Stimulated activated CD4-positive, alpha-beta T cell treated with anti-CD3 and anti-CD28 coated beads, Interleukin-1b, Interleukin-23, amount 100 ng/mL, for 1 hour (primary cell): ENCODE results near the gene TRHDE.

Source experiments
- DNase-seq, 2 donors: peaks; one replicate each; pipeline ENCODE4 v3.0.0-alpha.2; 2020; ENCODE audit warnings: low read depth in 2 of 2

TRHDE gene

GRCh38 chr12:72273499-72273837 lies 1.3 kb downstream of the TRHDE start:
- DNase-seq = no peak

DNA sequence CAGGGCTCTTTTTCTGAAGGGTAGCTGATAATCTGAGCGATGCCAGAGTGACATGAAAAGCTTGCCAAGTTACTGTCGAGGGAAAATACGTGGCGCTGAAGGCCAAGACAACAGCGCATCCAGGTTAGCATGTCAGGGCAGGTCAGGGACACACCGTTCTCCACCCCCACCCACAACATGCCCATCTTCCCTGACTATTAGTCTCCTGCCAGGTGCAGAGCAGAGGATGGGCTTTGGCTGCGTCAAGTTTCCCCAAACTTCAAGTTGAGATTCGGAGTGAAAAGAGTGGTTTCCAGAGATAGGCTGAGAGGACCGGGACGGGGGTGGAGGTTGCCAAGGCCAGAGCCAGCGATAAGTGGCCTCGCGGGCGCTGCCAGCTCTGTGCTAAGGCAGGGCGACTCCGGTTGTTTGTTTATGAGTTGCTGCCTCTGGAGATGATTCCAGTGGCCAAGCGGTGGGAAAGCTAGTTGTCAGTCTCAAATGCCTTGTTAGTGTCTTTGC lies 1.7 kb downstream of the TRHDE start:
- no peak for DNase-seq

GRCh38 chr12:72274931-72275330 lies 2.8 kb downstream of the TRHDE start:
- DNase-seq = no peak

DNA sequence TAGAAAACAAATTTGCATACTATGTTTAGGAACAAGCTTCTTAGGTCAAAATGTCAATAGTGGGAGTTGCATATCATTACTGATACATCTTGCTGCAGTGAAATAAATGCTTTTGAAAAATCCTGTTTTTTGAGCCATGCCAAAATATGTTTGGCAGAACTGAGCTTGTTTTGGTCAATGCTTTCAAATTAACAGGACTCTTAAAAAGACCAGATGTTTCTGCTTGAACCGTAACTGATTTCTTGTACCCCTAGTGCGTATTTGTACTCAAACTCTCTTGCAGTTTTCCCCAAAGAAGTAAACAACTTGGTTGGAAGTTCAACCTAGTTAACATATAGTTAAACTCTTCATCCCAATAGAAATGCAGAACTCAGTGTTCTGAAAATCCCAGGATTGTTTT lies 3.4 kb downstream of the TRHDE start:
- no peak for DNase-seq

GRCh38 chr12:72276181-72276805 lies 4.1 kb downstream of the TRHDE start:
- no peak for DNase-seq

DNA sequence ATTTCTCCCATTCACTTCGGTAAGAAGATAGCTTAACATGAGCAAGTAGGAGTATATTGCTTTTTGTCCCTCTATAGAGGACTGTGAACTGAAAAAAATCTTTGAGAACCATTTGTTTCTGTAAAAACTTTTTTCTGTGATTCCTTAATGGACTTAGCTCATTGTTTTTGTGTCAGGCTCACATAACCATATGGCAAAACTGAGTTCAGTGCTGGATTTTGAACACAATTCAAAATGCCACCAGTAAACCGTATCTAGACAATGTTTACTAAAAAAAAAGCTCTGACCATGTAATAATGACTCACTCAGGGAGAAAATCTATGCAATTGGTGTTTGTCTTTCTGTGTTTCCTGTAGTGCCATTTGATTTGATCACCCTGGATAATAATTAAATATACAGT lies 5.2 kb downstream of the TRHDE start:
- no peak for DNase-seq

DNA sequence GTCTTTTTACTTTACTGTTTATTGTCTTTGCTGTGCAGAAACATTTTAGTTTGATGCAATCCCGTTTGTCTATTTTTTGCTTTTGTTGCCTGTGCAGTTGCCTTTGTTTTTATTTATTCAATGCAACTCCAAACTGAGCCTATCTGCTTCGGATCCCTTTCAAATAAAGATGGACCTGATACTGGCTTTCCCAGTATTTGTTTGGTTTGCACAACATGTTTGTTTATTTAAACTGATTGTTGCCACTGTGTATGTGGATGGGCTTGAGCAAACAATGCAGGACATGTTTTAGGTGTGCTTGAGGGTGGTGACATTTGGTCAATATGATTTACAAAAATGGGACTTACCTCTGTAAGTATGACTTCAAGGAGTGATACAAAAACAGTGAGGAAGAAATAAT lies 6.7 kb downstream of the TRHDE start:
- DNase-seq = no peak

GRCh38 chr12:72281126-72281525 lies 9.0 kb downstream of the TRHDE start:
- no peak for DNase-seq

DNA sequence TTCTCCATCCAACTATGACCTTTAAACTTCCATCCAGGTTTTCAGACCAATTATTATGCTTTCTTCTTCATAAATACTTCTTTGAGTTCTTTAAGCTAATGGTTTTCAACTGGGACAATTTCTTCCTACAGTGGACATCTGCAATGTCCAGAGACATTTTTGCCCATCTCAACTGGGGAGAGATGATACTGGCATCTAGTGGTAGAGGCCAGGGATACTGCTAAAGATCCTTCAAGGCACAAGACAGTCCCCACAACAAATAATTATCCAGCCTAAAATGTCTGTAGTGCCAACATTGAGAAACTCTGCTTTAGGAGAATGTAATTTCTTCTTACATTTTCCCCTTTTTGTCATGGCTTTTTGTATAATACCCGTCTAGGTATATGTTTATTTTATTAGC lies 10.6 kb downstream of the TRHDE start:
- no peak for DNase-seq

GRCh38 chr12:72285861-72286260 lies 13.7 kb downstream of the TRHDE start:
- DNase-seq = no peak

GRCh38 chr12:72286526-72286925 lies 14.4 kb downstream of the TRHDE start:
- DNase-seq = no peak

- DNase-seq = no peak
These were observed 16.3 kb downstream of the TRHDE start for GRCh38 chr12:72288436-72288835.

DNA sequence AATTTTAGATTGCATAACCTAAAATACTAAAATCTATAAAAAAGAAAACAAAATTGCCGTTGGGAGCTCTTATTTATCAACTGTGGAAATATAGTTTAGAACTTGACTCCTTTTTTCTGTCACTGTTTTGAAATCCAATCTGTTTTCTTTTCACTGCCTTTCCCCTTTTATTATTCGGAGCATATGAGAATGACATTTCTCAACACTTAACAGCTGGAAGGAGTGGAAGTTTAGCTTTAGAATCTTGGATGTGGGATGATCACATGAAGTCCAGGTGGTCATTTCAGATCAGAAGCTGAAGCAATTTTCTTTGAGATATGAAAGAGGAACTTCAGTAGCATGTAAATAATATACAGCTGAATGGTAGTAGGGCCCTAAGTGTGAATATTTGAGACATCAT lies 16.7 kb downstream of the TRHDE start:
- no peak for DNase-seq

GRCh38 chr12:72289633-72290032 lies 17.5 kb downstream of the TRHDE start:
- DNase-seq = no peak

DNA sequence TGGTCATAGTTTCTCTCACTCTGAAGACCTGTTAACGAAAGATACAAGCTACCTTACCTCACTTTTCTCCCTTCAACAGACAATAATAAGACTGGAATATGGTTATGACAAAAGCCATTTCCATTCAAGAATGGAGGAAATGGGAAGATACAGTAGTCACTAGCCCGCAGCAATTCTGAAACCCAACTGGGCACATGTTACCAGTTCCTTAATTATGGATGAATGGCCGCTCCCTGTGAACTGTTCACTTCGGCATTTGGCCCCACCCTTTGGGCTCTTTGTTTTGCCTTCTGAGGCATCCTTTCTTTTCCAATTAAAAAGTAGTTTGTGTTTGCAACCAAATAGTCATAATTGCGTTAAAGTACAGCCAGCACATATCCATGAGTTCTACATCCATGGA lies 19.0 kb downstream of the TRHDE start:
- no peak for DNase-seq

DNA sequence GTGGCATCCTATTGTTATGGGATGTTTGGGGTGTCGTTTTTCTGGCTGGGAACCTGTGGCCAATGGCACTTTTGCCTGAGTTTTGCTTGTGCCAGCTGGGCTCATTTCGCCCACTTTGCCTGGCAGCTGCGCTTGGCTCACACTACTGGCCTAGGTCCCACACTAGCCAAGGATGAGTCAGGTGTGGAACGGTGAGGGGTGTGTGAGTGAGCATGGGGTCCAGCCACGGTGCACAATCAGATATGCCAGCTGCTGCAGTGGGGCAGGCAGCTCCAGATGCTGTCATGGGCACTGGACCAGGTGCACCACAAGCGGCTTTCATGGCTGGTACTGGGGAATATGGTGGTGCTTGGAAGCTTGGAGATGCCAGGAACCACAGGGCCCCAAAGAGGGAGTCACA lies 21.5 kb downstream of the TRHDE start:
- no peak for DNase-seq

DNA sequence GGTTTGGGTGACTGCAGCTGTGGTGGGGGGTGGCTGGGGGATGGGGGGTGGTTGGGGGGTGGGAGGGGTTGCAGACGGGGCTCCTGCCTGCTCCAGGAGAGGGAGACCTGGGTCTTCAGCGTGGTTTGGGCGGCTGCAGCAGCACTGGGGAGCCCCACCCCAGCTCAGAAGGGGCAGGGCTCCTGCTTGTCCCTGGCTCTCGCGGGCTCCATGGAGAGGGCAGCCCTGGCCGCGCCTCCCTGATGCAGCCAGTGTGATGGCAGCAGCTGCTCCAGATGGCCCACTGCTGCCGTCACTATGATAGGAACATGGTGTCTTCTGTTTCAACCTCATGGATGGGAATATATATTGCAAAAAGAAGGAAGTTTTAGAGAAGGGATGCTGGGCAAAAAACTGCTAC lies 22.9 kb downstream of the TRHDE start:
- no peak for DNase-seq

DNA sequence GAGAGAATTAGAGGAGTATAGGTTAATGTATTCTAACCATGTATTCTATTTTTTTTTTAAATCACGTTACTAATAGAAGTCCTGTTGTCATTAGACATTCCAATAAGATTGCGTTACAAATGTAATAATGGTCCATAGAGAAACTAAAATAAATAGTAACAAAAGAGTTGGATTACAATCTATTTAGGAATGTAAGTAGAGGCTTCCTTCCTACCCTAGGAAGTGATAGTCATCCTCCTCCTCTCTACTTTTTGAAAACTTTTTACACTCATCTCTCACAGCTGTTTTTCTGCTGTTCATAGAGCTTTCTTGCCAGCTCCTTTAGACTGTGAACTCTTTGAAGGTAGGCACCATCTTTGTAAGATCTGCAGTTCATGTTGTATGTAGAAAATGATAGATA lies 23.6 kb downstream of the TRHDE start:
- no peak for DNase-seq

DNA sequence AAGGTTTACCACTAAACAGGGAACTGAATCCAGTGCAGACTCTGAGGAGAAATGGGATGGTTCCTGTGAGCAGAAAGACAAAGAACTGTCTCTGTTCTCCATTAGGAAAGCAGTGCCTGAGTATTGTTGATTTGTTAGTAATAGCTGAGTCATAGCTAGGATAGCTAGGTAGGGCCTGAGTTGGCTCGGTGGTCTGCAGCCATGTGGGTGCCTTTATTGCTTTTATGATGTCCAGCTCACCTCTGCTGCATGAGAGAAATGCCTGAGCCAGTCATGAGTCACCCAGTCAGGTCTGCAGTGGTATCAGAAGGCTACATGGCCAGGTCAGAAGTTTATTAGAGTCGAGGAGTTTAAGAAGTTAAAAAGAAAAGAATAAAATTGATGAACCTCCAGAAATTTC lies 24.2 kb downstream of the TRHDE start:
- no peak for DNase-seq

DNA sequence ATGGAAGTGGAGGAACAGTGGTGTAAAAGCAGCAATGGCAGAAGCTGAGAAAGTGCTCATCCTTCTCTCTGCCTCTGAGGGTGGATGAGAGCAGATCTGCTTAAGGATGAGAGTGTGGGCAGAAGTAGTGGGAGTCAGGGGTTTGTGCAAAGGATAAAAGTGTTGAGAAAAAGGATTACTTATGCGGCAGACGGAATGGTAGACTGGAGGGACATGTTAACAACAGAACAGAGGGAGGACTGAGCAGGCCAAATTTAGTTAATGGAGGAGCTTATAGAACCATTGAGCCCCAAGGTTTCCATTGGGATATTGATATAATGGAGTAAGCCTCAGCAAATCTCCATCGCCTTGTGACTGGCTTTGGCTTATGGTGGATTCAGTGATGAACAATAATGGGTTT lies 25.5 kb downstream of the TRHDE start:
- DNase-seq = no peak

DNA sequence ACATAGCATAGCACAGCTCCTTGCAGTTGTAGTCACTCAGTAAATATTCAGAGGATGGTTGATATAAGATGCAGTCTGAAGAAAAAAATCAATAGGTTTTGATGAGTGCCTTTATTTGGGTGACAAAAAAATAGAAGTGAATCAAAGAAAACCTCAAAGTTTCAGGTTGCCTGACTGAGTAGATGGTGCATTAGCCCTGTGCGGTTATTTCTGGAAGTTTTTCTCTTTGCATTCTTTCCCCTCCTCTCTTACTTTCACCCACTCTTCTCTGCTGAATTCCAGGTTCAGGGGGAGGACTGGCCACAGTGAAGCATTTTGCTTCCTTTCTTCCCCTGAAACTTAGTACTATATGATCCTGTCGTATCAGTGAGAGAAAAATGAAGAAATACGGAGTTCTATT lies 28.6 kb downstream of the TRHDE start:
- DNase-seq = no peak

DNA sequence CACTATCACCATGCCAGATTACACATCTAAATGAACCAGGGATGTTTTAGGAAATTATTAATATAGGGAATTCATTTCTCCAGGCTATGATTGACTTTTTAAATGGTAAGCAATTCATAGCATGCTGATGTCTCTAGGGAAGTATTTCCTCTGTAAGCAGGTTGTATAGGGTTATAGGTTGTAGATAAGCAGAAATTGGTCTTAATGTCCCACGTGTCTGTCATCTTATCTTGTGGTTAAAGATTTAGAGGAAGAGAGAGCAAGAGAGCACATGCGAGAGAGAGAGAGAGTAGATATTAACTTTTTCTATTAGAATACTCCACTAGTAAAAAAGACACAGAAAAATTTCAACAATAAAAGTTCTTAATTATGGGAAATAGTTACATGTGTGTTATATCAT lies 32.6 kb downstream of the TRHDE start:
- no peak for DNase-seq

DNA sequence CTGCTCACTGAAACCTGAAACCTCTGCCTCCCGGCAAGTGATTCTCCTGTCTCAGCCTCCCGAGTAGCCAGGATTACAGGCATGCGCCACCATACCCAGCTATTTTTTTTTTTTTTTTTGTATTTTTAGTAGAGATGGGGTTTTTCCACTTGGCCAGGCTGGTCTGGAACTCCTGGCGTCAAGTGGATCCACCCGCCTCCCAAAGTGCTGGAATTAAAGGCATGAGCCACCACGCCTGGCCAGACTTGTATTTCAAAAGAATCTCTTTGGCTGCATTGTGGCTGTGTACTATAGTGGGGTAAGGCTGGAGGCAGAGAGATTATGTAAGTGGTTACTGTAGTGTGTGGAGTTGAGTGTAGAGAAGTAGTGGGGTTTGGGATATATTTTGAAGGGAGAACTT lies 35.1 kb downstream of the TRHDE start:
- DNase-seq = no peak

DNA sequence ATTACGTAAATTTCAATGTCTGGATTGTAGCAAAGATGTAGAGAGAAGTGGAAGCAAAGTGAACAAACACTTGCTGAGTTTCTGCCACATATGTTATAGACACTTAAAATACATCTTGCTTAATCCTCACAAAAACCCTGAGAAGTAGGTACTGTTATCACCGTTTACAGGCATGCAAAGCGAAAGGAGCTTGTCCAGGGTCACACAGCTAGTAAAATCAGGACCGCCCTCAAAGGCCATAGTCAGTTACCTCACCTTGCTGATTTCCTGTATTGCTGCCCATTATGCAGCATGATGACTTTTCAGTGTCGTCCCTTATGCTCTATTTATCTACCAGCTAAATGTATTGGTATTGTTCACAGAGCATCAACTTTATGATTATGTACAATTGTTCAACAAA lies 39.8 kb downstream of the TRHDE start:
- no peak for DNase-seq

GRCh38 chr12:72313806-72314205 lies 41.6 kb downstream of the TRHDE start:
- DNase-seq = no peak
